Measurements from ENCODE around the gene PDE2A.
"Not testable (repeated sequence)": the region's sequence is repeated elsewhere in the genome, so short reads cannot be mapped to it uniquely, and the experiment has no call there.

The PDE2A gene

GRCh38 chr11:72573855-72574445 is 100.3 kb downstream of the PDE2A start:
- no peak for DNase-seq

DNA sequence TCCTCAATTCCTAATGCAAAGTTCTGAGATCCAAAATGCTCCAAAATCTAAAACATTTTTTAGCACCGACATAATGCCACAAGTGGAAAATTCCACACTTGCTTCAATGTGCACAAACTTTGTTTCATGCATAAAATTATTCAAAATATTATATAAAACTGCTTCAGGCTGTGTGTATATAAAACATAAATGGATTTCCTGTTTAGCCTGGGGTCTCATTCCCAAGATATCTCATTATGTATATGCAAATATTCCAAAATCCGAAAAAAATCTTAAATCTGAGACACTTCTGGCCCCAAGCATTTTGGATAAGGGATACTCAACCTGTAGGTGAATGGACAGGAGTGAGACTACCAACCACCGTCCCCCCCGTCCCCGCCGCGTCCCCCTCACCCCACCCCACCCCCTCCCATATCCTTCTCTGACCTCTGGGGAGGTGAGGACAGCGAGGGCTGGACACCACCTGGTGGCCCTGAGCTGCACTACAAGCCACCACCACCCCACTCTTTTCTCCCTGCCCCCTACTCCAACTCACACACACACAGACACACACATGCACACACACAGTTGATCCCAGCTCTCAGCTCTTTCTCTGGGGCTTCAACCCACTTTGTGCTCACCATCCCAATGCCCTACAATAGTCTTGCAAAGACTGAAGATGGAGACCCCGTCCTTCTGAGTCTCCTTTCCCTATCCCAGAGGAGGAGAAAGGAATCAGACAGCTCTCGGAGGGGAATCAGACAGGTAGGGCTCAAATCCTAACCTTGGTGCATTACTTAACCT is 101.0 kb downstream of the PDE2A start:
- no peak for DNase-seq

DNA sequence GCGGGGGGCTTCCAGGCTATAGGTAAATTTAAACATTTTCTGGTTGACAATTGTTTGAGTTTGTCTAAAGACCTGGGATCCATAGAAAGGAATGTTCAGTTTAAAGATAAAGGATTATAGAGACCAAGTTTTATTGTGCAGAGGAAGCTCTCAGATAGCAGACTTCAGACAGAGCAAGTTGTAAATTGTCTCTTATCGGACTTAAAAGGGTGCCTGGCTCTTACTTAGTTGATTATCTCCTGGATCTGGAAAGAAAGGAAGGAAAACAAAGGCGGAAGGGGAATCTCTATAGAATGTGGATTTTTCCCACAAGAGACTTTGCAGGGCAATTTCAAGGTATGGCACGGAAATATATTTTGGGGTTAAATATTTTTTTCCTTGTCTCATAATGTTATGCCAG is 101.7 kb downstream of the PDE2A start:
- not testable (repeated sequence) for DNase-seq

DNA sequence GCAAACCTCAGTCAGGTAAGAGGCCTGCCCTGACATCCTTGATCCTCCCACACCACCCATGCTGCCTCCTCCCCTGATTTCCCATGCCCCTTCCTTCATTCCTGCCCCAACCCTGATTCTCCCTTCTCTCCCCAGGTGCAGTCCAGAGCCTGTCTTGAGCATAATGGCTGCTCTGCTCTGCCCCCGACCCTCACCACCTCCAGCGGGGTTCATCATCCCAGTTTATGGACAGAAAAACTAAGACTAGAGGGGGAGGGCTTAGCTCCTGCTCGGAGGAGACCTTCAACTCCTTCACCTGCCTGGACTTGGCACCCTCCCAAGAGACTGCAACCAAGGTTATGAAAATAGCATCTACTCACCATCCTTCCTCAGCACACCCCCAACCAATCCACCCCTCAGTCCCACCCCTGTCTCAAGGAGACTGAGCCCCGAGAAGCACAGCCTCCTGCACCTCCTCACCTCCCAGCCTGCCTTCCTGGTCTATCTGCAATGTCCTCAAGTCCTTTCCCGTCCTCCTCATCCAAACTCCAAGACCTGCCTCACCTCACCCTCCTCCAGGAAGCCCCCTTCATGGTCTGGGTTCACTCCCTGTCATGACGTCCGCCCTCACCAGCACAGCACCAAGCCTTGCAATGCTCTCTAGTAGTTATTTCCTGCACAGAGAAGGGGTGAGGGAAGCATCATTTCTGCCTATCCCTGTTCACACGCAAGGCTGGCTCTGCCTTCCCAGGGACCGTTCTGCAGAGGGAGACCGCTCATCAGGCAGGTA is 103.1 kb downstream of the PDE2A start:
- DNase-seq, result no peak

DNA sequence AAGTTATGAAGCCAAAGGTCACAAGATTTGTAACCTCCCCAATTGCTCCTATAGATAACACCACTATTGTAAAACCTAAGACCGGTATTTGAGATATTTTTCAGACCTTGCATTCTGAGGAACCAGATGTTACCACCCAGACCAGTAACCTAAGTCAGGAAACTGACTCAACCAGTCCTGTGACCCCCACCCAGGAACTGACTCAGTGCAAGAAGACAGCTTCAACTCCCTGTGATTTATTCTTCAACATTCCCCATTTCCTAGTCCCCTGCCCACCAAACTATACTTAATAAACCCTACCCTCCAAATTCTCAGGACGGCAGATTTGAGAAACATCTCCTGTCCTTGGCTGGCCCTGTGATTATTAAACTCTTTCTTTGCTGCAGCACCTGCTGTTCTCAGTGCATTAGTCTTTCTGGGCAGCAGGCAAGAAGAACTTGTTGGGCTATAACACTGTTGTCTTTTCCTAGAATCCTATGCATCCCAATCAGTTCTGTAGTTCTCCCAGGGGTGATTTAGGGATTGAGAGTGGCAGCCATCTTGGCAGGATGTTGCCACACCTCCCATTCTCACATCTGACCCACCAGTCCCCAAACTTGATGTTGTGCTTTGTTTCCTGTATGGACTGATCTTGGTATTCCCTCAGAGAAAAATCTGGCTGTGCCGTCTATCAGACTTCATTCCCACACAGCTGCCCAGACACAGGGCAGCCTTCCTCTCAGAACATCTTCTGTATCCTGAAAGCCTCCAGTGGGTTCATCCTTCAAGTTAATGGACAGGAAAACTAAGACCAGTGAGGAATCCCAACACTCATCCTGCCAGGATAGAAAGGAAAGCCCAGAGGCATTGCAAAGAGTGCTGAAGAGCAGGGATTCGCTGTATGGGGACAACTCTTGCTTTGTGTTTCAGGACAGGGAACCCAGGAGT is 104.0 kb downstream of the PDE2A start:
- no peak for DNase-seq

DNA sequence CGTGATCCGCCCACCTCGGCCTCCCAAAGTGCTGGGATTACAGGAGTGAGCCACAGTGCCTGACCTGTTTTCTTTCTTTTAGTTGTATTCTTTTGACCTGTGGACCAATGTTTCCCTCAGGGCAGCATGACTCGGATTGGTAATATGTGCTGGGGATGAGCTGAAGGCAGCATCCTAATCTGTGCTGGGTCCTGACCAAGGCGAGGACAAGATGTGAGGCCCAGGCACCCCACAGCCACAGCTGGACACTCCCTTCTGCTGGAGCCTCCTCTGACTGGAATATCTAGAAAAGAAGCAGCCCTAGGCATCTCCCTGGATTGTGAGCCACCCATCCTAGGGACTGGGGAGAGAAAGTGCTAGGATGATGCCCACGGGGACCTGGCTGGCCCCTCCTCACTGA is 105.4 kb downstream of the PDE2A start:
- DNase-seq, result no peak

GRCh38 chr11:72562431-72562830 is 111.8 kb downstream of the PDE2A start:
- no peak for DNase-seq

- DNase-seq, result no peak
Observed at GRCh38 chr11:72561856-72562255, 112.4 kb downstream of the PDE2A start.

- DNase-seq, result not testable (repeated sequence)
Observed at GRCh38 chr11:72560864-72561263, 113.4 kb downstream of the PDE2A start.

DNA sequence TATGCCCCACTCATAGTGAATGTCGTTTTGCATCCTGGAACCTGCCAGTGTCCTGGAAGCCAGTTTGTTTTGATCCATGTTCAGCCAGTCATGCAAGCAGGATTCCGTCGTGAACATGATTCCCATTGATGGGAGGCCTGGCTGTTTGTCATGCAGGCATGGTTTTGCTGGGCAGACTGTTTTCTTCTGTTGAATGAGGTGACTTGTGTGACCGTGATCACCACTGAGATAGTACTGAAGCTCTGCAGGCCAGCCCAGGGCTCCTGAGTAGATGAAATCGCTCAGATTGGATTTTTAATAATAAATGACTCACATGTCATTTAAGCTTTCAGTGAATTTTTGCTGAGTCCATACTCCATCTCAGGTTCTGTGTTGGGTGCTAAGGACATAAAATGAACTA is 117.8 kb downstream of the PDE2A start:
- no peak for DNase-seq

GRCh38 chr11:72555014-72555522 is 119.2 kb downstream of the PDE2A start:
- not testable (repeated sequence) for DNase-seq

DNA sequence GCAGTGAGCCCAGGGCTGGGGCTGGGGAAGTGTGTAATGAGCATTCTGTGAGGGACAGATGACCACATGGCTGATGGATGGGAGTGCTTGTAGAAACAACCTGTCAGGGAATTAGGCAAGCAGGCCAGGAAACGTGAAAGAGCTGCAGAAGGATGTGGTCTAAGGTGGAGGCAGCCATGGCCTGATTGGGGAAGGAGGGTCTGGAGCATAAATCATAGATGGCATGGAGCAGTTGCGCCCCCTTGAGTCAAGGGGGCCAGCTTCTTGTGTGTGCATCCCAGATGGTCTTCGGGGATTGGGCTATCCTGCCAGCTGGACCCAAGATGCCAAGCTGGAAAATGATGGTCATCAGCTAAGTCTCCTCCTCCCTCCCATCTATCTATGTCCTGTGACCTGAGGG is 120.5 kb downstream of the PDE2A start:
- no peak for DNase-seq

DNA sequence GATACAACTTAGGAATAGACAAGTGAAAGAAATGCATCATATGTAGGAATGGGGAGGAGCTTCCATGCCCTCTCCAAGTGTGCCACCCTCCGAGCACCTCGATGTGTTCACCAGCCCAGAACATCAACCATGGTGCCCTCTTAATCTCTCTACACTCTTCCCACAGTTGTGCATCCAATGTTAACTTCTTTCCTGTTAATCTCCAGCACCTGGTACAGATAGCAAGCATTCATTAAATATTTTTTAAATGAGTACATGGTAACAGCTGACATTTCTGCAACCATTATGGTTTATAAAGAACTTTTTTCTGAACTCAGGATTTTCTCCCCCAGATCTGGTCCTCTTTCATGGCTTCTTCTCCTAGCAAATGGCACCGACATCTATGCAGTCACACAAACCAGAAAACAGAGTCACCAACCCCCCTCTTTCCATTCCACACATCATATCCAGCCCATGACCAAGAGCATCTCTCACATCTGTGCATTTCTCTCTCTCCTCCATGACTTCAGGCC is 121.8 kb downstream of the PDE2A start:
- no peak for DNase-seq

- no peak for DNase-seq
Observed at GRCh38 chr11:72551571-72551970, 122.7 kb downstream of the PDE2A start.

GRCh38 chr11:72548463-72548862 is 125.8 kb downstream of the PDE2A start:
- no peak for DNase-seq

- DNase-seq, result no peak
Observed at GRCh38 chr11:72546866-72547265, 127.4 kb downstream of the PDE2A start.

DNA sequence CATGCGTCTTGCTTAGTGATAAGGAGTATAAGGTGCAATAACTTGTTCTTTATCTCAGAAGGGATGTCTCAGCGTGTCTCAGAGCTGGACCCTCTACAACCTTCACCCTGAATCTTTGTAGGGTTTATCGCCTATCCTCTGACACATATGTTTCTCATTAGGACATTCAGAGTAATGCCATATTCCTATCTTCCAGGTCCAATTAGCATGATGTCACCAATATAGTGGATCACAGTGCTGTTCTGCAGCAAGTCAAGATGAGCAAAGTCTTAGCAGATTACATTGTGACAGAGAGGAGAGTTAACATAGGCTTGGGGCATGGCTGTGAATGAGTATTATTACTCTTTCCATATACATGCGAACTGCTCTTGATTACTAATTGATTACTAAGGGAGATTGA is 129.6 kb downstream of the PDE2A start:
- DNase-seq, result no peak

DNA sequence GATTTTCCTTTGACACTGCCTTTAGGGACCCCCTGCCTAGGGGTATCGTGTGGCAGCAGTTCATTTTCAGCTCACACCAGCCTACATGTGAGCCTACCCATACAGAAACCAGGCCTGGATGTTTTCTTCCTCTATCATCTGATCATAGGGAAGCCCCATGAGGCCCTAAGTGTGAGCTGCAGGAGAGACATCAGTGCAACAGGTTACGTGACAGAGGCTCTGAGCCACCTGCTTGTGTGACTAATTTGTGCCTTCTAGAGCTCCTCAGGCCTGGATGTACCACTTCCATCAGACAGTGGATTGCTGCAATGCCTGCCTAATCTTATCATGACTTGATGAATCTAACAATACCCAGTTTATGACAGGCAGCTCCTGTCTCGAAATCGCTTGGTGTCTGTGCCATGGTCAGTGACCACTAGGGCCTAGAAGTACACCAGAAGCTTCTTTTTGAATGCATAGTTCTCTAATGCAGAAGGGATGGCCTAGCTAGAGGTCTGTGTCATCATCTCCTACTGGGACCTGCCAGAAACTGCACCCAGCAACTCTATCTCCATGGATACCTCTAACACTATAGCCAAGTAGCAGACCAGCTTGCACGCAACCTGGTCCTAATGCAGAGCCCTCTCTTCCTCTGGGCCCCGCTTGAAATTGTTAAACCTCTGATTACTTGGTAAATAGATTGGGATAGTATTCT is 130.2 kb downstream of the PDE2A start:
- DNase-seq, result no peak

DNA sequence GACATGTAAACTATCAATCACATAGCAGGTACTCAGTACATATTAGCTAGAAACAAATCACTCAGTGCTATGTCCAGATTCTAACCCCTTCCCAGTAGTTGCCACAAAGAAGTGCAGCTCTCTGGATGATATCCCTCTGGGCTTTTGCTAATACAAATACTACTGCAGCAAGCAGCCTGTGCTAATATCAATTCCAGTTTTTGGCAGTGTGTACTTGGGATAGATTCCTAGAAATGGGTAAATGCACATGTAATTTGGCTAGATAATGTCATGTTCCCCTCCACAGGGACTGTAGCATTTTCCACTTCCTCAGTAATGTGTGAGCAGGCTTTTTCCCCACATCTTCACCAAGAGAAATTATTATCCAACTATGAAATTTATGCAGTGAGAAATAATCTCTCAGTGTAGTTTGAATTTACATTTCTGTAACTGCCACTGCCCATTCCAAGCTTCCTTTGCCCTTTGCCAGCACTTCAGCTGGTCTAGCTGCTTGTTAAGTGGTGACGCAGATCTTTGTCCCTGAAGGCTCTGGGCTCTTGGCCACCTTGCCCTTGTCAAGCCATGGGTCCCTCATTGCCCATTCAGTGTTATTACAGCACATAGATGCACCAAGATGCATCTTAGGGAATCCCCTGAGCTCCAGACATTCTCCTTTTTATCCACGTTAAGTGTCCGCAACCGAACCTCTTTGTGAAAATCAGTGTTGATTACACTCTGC is 132.8 kb downstream of the PDE2A start:
- no peak for DNase-seq

GRCh38 chr11:72537051-72537450 is 137.2 kb downstream of the PDE2A start:
- DNase-seq, result no peak

DNA sequence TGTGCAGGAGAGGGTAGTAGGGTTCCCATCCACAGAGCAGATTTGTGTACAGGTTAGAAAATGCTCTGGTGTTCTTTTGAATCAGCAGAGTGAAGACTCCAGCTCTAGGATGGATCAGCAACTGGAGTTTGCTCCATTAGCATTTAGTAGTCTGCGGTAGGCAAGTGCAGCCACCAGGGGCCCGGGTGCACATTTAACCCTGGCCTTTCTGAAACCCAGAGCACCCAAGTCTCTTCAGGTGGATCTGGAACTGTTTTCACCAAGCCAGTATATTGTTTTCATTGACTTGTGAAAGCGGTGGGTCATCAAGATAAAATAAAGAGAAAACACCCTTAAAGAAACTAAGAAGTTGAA is 139.1 kb downstream of the PDE2A start:
- no peak for DNase-seq

Data from activated CD4-positive, CD25-positive, alpha-beta regulatory T cell (primary cell).